Vagina (tissue), 2 donors: ENCODE data around the gene OR52R1.

Experiments
- CTCF ChIP-seq, 3 experiments: fragments of 450-650 bp in 2 of 3; fragments of 200-600 bp in 1 of 3; sonication (generic) in 1 of 3; IDR thresholded peaks; one replicate each; pipeline ENCODE4 v1.5.1; 2017 to 2019; ENCODE audit warnings: antibody characterized with exemption in 3 of 3, mild to moderate bottlenecking in 2 of 3, moderate library complexity in 2 of 3
- POLR2A ChIP-seq, 2 donors: fragments of 450-650 bp; IDR thresholded peaks; one replicate each; pipeline ENCODE4 v1.6.1; 2017; ENCODE audit warnings: antibody characterized with exemption in 2 of 2, mild to moderate bottlenecking in 2 of 2, moderate library complexity in 2 of 2
- POLR2AphosphoS5 ChIP-seq, 2 donors: sonication (generic); formaldehyde crosslinking; IDR thresholded peaks; one replicate each; pipeline ENCODE4 v1.9.0; 2017; ENCODE audit warnings: antibody characterized with exemption in 2 of 2, mild to moderate bottlenecking in 2 of 2, low read depth in 1 of 2; ENCODE audit not compliant: insufficient read depth in 1 of 2

- TF ChIP-seq CTCF (IDR thresholded peaks at IDR 0.05) (no peak), POLR2A (IDR thresholded peaks at IDR 0.05) (no peak), POLR2AphosphoS5 (IDR thresholded peaks at IDR 0.05; ENCODE audit: insufficient read depth in 1 of 2, low read depth in 1 of 2) (no peak)
Observed at GRCh38 chr11:4768094-4768493, 36.1 kb downstream of the OR52R1 start.
